ENCODE measurements around the gene ZNF652.

The ZNF652 gene

GRCh38 chr17:49287481-49287880 is 74.6 kb downstream of the ZNF652 start:
- TF ChIP-seq GATA2 (IDR thresholded peaks at IDR 0.05; ENCODE audit: low read depth, low read length) (no peak), GATA3 (IDR thresholded peaks at IDR 0.05; ENCODE audit: low read depth, low read length) (no peak)

- TF ChIP-seq GATA3 (IDR thresholded peaks at IDR 0.05; ENCODE audit: low read depth, low read length) (no peak), GATA2 (IDR thresholded peaks at IDR 0.05; ENCODE audit: low read depth, low read length) (no peak)
These were observed 76.3 kb downstream of the ZNF652 start for GRCh38 chr17:49285716-49286115.

- no peak for TF ChIP-seq GATA3 (IDR thresholded peaks at IDR 0.05; ENCODE audit: low read depth, low read length)
These were observed 81.1 kb downstream of the ZNF652 start for GRCh38 chr17:49280918-49281317.

DNA sequence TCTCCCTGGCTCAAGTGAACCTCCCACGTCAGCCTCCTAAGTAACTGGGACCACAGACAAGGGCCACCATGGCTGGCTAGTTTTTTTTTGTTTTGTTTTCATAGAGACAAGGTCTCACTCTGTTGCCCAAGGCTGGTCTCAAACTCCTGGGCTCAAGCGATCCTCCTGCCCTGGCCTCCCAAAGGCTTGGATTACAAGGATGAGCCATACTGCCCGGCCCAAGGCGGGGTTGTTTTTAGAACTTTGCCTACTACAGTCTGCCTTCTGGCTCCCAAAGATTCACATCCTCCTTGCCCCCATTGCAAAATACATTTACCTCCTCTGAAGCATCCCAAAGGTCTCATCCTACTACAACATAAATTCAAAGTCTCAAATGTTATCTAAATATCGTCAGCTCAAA is 82.0 kb downstream of the ZNF652 start:
- TF ChIP-seq GATA3 (IDR thresholded peaks at IDR 0.05; ENCODE audit: low read depth, low read length), result no peak
- no peak for TF ChIP-seq GATA2 (IDR thresholded peaks at IDR 0.05; ENCODE audit: low read depth, low read length)

DNA sequence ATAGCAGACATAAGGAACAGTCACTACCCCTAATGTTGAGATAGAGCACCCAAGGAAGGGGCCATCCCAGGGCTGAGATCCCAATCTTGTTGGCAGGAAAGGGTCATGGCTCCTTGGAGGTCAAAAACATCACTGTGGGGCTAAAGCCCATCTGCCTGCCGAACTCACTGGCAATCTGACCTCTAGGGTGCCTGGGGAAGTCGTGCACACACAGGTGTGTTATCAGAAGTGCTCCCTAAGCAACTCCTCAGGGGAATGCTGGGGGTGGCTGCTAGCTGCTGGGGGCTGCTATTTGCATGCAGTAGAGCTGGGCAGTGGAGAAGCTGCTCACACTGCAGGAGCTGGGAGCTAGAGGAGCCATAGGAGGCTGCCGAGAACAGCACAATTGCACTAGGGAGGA is 84.0 kb downstream of the ZNF652 start:
- TF ChIP-seq GATA2 (IDR thresholded peaks at IDR 0.05; ENCODE audit: low read depth, low read length) (no peak), GATA3 (IDR thresholded peaks at IDR 0.05; ENCODE audit: low read depth, low read length) (no peak)

DNA sequence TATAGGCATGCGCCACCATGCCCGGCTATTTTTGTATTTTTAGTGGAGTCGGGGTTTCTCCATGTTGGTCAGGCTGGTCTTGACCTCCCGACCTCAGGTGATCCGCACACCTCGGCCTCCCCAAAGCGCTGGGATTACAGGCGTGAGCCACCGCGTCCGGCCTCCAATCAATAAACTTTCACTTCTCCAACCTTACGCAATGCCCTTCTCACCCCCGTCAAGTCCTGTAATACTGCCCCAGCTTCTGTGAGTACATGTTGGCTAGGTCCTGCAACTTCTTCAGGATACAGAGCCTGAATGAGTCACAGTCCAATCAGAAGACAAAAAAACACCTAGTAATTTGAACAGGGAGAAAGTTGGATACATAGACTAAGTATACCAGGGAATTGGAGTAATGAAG is 84.4 kb downstream of the ZNF652 start:
- TF ChIP-seq GATA3 (IDR thresholded peaks at IDR 0.05; ENCODE audit: low read depth, low read length) (no peak), GATA2 (IDR thresholded peaks at IDR 0.05; ENCODE audit: low read depth, low read length) (no peak)

- TF ChIP-seq GATA2 (IDR thresholded peaks at IDR 0.05; ENCODE audit: low read depth, low read length), result no peak
These were observed 92.7 kb downstream of the ZNF652 start for GRCh38 chr17:49269356-49269755.

GRCh38 chr17:49267912-49268311 is 94.1 kb downstream of the ZNF652 start:
- TF ChIP-seq GATA2 (IDR thresholded peaks at IDR 0.05; ENCODE audit: low read depth, low read length) (no peak), GATA3 (IDR thresholded peaks at IDR 0.05; ENCODE audit: low read depth, low read length) (no peak)

GRCh38 chr17:49266233-49266632 is 95.8 kb downstream of the ZNF652 start:
- TF ChIP-seq GATA3 (IDR thresholded peaks at IDR 0.05; ENCODE audit: low read depth, low read length) (no peak), GATA2 (IDR thresholded peaks at IDR 0.05; ENCODE audit: low read depth, low read length) (no peak)

DNA sequence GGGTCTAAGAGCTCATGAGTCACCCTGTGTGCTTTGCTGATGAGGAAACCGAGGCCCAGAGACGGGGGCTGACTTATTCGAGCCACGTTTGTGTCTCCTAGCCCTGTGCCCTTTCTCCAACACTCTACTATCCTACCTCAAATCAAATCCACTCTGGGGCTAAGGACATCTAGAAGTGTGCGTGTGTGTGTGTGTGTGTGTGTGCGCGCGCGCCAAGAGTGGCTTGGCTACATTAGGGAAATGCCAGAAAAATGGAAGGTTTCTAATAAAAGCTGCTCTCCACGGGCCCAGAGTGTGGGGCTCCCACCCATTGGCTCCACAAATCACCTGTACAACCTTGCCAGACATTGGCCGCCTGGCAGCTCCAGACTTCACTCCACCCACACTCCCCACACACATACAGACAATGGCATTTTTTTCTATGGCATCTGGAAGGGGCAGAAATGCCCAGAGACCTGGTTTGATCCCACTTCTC is 101.2 kb downstream of the ZNF652 start:
- TF ChIP-seq GATA3 (IDR thresholded peaks at IDR 0.05; ENCODE audit: low read depth, low read length) (no peak), GATA2 (IDR thresholded peaks at IDR 0.05; ENCODE audit: low read depth, low read length) (no peak)

GRCh38 chr17:49260011-49260816 is 101.8 kb downstream of the ZNF652 start:
- TF ChIP-seq GATA3 (IDR thresholded peaks at IDR 0.05; ENCODE audit: low read depth, low read length) (no peak), GATA2 (IDR thresholded peaks at IDR 0.05; ENCODE audit: low read depth, low read length) (no peak)

DNA sequence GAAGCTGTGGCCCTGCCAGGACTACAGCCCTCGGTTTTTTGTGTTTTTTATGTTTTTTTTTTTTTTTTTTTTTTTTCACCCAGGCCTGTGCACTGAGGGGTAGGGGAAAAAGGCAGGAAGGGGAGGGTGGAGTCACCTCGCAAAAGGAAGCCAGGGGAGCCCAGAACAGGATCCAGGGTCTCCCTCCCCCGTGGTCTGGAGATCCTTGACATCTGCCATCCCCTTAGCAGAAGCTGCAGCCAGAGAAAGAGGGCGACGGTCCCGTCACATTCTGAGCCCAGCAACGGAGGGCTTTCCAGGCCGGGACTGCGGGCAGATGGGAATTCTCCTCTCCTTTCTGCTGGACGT is 102.4 kb downstream of the ZNF652 start:
- TF ChIP-seq GATA2 (IDR thresholded peaks at IDR 0.05; ENCODE audit: low read depth, low read length), result no peak

GRCh38 chr17:49258394-49258793 is 103.7 kb downstream of the ZNF652 start:
- TF ChIP-seq GATA2 (IDR thresholded peaks at IDR 0.05; ENCODE audit: low read depth, low read length), result no peak
- no peak for TF ChIP-seq GATA3 (IDR thresholded peaks at IDR 0.05; ENCODE audit: low read depth, low read length)

DNA sequence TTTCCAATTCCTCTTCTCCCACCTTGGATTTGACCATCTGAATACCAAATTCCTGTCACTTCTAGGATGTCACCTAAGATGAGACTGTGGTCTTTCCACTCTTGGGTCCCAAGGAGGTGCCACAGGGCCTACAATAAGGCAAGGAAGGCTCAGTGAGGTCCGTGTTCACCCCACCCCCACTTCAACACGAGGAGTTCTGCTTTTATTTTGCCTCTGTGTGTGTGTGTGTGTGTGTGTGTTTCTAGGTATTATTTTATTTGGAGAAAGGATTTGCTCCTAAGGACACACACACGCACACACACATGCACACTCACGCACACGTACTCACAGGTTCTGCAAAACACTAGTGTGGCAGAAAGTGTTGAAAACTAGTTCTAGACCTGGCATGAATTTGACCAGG is 106.9 kb downstream of the ZNF652 start:
- TF ChIP-seq GATA2 (IDR thresholded peaks at IDR 0.05; ENCODE audit: low read depth, low read length) (no peak), GATA3 (IDR thresholded peaks at IDR 0.05; ENCODE audit: low read depth, low read length) (no peak)

GRCh38 chr17:49254066-49254465 is 108.0 kb downstream of the ZNF652 start:
- TF ChIP-seq GATA3 (IDR thresholded peaks at IDR 0.05; ENCODE audit: low read depth, low read length) (no peak), GATA2 (IDR thresholded peaks at IDR 0.05; ENCODE audit: low read depth, low read length) (no peak)
